HepG2 (cell line): ENCODE measurements around the gene FMNL1. TPM values are rescaled to one million over a fixed set of nuclear protein-coding genes. Genes with fewer than 3 reads are reported as not detected.
A peak's percentile ranks its signal among the peaks of the same experiment; 100 is the strongest.

Experiments used
- AGO1 ChIP-seq: fragments of 200-400 bp; formaldehyde crosslinking; IDR thresholded peaks from 2 replicates; pipeline ENCODE4 v1.6.1; 2017; ENCODE audit warnings: mild to moderate bottlenecking, low read depth, low read length, moderate library complexity; ENCODE audit not compliant: poor library complexity, severe bottlenecking
- CHD2 ChIP-seq: IDR thresholded peaks from 2 replicates; pipeline ENCODE4 v1.6.1; 2011; ENCODE audit warnings: low read depth, low read length, improper control_type of control experiment
- JUND ChIP-seq: sonication (generic); formaldehyde crosslinking; IDR thresholded peaks from 2 replicates; pipeline ENCODE4 v1.8.0; 2022; ENCODE audit warnings: mild to moderate bottlenecking, missing genetic modification reagents
- MBNL3 ChIP-seq: fragments of 250-450 bp; sonication (Bioruptor Pico); conservative IDR thresholded peaks from 2 replicates; pipeline ENCODE4 v1.8.0; 2022; ENCODE audit warnings: mild to moderate bottlenecking, inconsistent platforms
- NFKB2 ChIP-seq: sonication (generic); formaldehyde crosslinking; IDR thresholded peaks from 2 replicates; pipeline ENCODE4 v1.4.0; 2020; ENCODE audit warnings: missing genetic modification reagents, borderline replicate concordance
- REST ChIP-seq, 2 experiments: IDR thresholded peaks; 2 replicates each; pipeline ENCODE4 v1.6.1; 2011 to 2012; ENCODE audit warnings: low read length in 2 of 2, borderline replicate concordance in 1 of 2, low read depth in 1 of 2, mild to moderate bottlenecking in 1 of 2, moderate library complexity in 1 of 2
- ZBTB33 ChIP-seq: sonication (generic); formaldehyde crosslinking; IDR thresholded peaks from 2 replicates; pipeline ENCODE4 v1.4.0; 2020; ENCODE audit warnings: missing genetic modification reagents
- ZHX1 ChIP-seq: sonication (generic); formaldehyde crosslinking; IDR thresholded peaks from 2 replicates; pipeline ENCODE4 v1.8.1; 2022; ENCODE audit warnings: low read depth, mild to moderate bottlenecking, missing genetic modification reagents
- ZNF407 ChIP-seq: sonication (generic); formaldehyde crosslinking; IDR thresholded peaks from one replicate; pipeline ENCODE4 v1.5.1; 2020; ENCODE audit warnings: mild to moderate bottlenecking, missing genetic modification reagents; ENCODE audit errors: not compliant biosample characterization
- ZNF570 ChIP-seq: sonication (generic); formaldehyde crosslinking; IDR thresholded peaks from 2 replicates; pipeline ENCODE4 v1.4.0; 2020; ENCODE audit warnings: mild to moderate bottlenecking, missing genetic modification reagents, borderline replicate concordance
- polyA plus RNA-seq, 8 experiments: library from polyadenylated mRNA; depleted of rRNA in 3 of 8; stranded (reverse) in 7 of 8; unstranded in 1 of 8; fragments of >200 nt; fragmentation: Illumina TruSeq in 4 of 8; extraction: Trizol in 4 of 8; gene quantifications; 2 replicates each; pipeline versions ENCODE4 v1.2.1 to v1.2.3, GENCODE V29; 2011 to 2016; ENCODE audit warnings: low read depth in 4 of 8, missing spikeins in 1 of 8, mixed read lengths in 1 of 8; ENCODE audit not compliant: insufficient read depth in 1 of 8
- total RNA-seq, 5 experiments: library from RNA; depleted of rRNA; stranded (reverse); fragments of >200 nt; fragmentation: Illumina TruSeq; extraction: Trizol; gene quantifications; 2 replicates each; pipeline ENCODE4 v1.2.3, GENCODE V29; 2016; ENCODE audit warnings: low read depth in 1 of 5

Gene FMNL1
- total and polyA plus RNA-seq, 2 of the 13 experiments (the other 11 are each of a cell fraction or from before 2014, with no cell fraction given) = 0.53 to 0.70 TPM

GRCh38 chr17:45197555-45198334 is 23.9 kb upstream of the FMNL1 start (continued):
- TF ChIP-seq ZNF407 (CRISPR knock-in tag) = peak; percentile 64
- no peak for TF ChIP-seq MBNL3 (CRISPR knock-in tag)
- TF ChIP-seq ZBTB33 (CRISPR knock-in tag) = peak; percentile 87
- TF ChIP-seq AGO1 = peak; percentile 79
- TF ChIP-seq JUND (CRISPR knock-in tag) = no peak
- TF ChIP-seq ZHX1 (CRISPR knock-in tag) = peak; percentile 64; the same call in 1 of the 2 replicates
- TF ChIP-seq REST (IDR thresholded peaks at IDR 0.05; ENCODE audit: borderline replicate concordance in 1 of 2, low read depth in 1 of 2, low read length in 2 of 2) = peak in 1 of 2 experiments; percentile 35; a peak in 1 of 4 replicates
- no peak for TF ChIP-seq ZNF570 (CRISPR knock-in tag)
- TF ChIP-seq NFKB2 = peak; percentile 98
- peak; percentile 37; the same call in 1 of the 2 replicates for TF ChIP-seq CHD2
